BJ (cell line): Measurements from ENCODE around the gene GAPT. TPM values are rescaled to one million over a fixed set of nuclear protein-coding genes. Genes with fewer than 3 reads are reported as not detected.

Experiments used
- CTCF ChIA-PET: fragments of 350-600 bp; formaldehyde crosslinking; extraction: SDS; loops from one replicate; lab custom pipeline; 2021; ENCODE audit warnings: antibody characterized with exemption, inconsistent platforms; lab: Yijun Ruan, JAX
- POLR2A ChIA-PET: fragments of 300-600 bp; sonication (Branson Sonifier 250); formaldehyde crosslinking; extraction: SDS; loops from one replicate; lab custom pipeline; 2021; ENCODE audit warnings: antibody characterized with exemption; lab: Charles Lee
- DNase-seq: peaks from one replicate; pipeline ENCODE4 v3.0.0-alpha.2; 2011; ENCODE audit warnings: low read depth
- H3K27me3 ChIP-seq: 2 replicates; pipeline ENCODE4 v1.6.0; 2011; ENCODE audit warnings: low read length; ENCODE audit not compliant: control insufficient read depth, insufficient read depth
- H3K36me3 ChIP-seq: 2 replicates; pipeline ENCODE4 v1.5.1; 2011; ENCODE audit warnings: low read length; ENCODE audit not compliant: control insufficient read depth, insufficient read depth
- H3K4me3 ChIP-seq: 2 replicates; pipeline ENCODE4 v1.5.1; 2011; ENCODE audit warnings: low read depth, mild to moderate bottlenecking, control low read depth, low read length
- CTCF ChIP-seq: IDR thresholded peaks from 2 replicates; pipeline ENCODE4 v1.5.1; 2011; ENCODE audit warnings: low read depth, mild to moderate bottlenecking, control low read depth, inconsistent platforms, low read length, moderate library complexity; ENCODE audit not compliant: insufficient read depth
- polyA plus RNA-seq: library from polyadenylated mRNA; depleted of rRNA; stranded (reverse); fragments of >200 nt; gene quantifications from 2 replicates; pipeline ENCODE4 v1.2.3, GENCODE V29; 2011; rRNA removed
- small RNA-seq: library from RNA; depleted of rRNA; stranded (forward); fragments of <200 nt; gene quantifications from one replicate; pipeline ENCODE3, GENCODE V24; 2012; ENCODE audit warnings: low replicate concordance, low read depth; ENCODE audit not compliant: insufficient read length

GAPT gene
- polyA plus RNA-seq, 1 experiment, result not detected

- DNase-seq, result no peak
- TF ChIP-seq CTCF, result no peak
- CTCF ChIA-PET, result no interaction called here
- POLR2A ChIA-PET, result no interaction called here
- Histone ChIP-seq H3K4me3 (no peak overlapping the region), H3K27me3 (no peaks in the 10 kb centered on the region), H3K36me3 (no peaks in the 10 kb centered on the region)
These were observed 53.7 kb downstream of the GAPT start for GRCh38 chr5:58544926-58545325.

GRCh38 chr5:58545912-58546311 lies 54.7 kb downstream of the GAPT start:
- CTCF ChIA-PET, result no interaction called here

More at GRCh38 chr5:58545912-58546311, 54.7 kb downstream of the GAPT start:
- H3K36me3 ChIP-seq, result no peaks in the 10 kb centered on the region
- TF ChIP-seq CTCF, result no peak
- no peaks in the 10 kb centered on the region for H3K27me3 ChIP-seq
- no peak for DNase-seq
- H3K4me3 ChIP-seq, result no peak overlapping the region
- POLR2A ChIA-PET, result no interaction called here

Small RNA genes lying within 50 kb of the gene (small RNA-seq; reads per million reads assigned to genes)
- not detected for gene MIR548AE2

Other genes with a start within 250 kb of the GAPT start
- gene PLK2, start 31.3 kb upstream of the GAPT start, polyA plus RNA-seq, result 20.7 and 21.7 TPM in 2 replicates
- not detected in 2 replicates for gene RAB3C, start 91.6 kb downstream of the GAPT start, polyA plus RNA-seq